Measurements from ENCODE around the gene GDF7. TPM values are rescaled to one million over a fixed set of nuclear protein-coding genes. Genes with fewer than 3 reads are reported as not detected.

Gene GDF7
- total RNA-seq (2014; rRNA removed; shearing (Covaris generic)) = 0.10 and 0.24 TPM in 2 replicates

- no peak for DNase-seq (ENCODE audit: low spot score)
Observed at GRCh38 chr2:20666304-20667150, at the start of gene GDF7. Gene GDF7 (plus strand): TSS chr2:20667144. CDS start chr2:20667240, 96 bp downstream.

- DNase-seq (ENCODE audit: low spot score) = peak; percentile 95
Observed at GRCh38 chr2:20617892-20618467, 49.0 kb upstream of the GDF7 start.

GRCh38 chr2:20618468-20618885, 48.5 kb upstream of the GDF7 start:
- DNase-seq (ENCODE audit: low spot score) = no peak

GRCh38 chr2:20618886-20619521, 47.9 kb upstream of the GDF7 start:
- DNase-seq (ENCODE audit: low spot score) = no peak

GRCh38 chr2:20619624-20620024, 47.3 kb upstream of the GDF7 start:
- no peak for DNase-seq (ENCODE audit: low spot score)

GRCh38 chr2:20620271-20620681, 46.7 kb upstream of the GDF7 start:
- no peak for DNase-seq (ENCODE audit: low spot score)

GRCh38 chr2:20620696-20621365, 46.1 kb upstream of the GDF7 start:
- DNase-seq (ENCODE audit: low spot score) = no peak

GRCh38 chr2:20621366-20622295, 45.3 kb upstream of the GDF7 start:
- DNase-seq (ENCODE audit: low spot score) = no peak

- DNase-seq (ENCODE audit: low spot score) = no peak
Observed at GRCh38 chr2:20622296-20622686, 44.7 kb upstream of the GDF7 start.

- DNase-seq (ENCODE audit: low spot score) = no peak
Observed at GRCh38 chr2:20622731-20623130, 44.2 kb upstream of the GDF7 start.

GRCh38 chr2:20623241-20623640, 43.7 kb upstream of the GDF7 start:
- no peak for DNase-seq (ENCODE audit: low spot score)

GRCh38 chr2:20623741-20624155, 43.2 kb upstream of the GDF7 start:
- no peak for DNase-seq (ENCODE audit: low spot score)

GRCh38 chr2:20624156-20624883, 42.6 kb upstream of the GDF7 start:
- no peak for DNase-seq (ENCODE audit: low spot score)

GRCh38 chr2:20624884-20625485, 42.0 kb upstream of the GDF7 start:
- no peak for DNase-seq (ENCODE audit: low spot score)

- peak; percentile 74 for DNase-seq (ENCODE audit: low spot score)
Observed at GRCh38 chr2:20625491-20626391, 41.2 kb upstream of the GDF7 start.

- no peak for DNase-seq (ENCODE audit: low spot score)
Observed at GRCh38 chr2:20626392-20626697, 40.6 kb upstream of the GDF7 start.

GRCh38 chr2:20626698-20627513, 40.0 kb upstream of the GDF7 start:
- DNase-seq (ENCODE audit: low spot score) = no peak

GRCh38 chr2:20627712-20628380, 39.1 kb upstream of the GDF7 start:
- DNase-seq (ENCODE audit: low spot score) = no peak
